ENCODE results near the gene MCM9. TPM values are rescaled to one million over a fixed set of nuclear protein-coding genes. Genes with fewer than 3 reads are reported as not detected.

The MCM9 gene
- total RNA-seq, 3 donors from 2014 or later (not counting 1 experiment from before 2014, with no cell fraction given), result 45.2 to 53.4 (median 52.5) TPM

DNA sequence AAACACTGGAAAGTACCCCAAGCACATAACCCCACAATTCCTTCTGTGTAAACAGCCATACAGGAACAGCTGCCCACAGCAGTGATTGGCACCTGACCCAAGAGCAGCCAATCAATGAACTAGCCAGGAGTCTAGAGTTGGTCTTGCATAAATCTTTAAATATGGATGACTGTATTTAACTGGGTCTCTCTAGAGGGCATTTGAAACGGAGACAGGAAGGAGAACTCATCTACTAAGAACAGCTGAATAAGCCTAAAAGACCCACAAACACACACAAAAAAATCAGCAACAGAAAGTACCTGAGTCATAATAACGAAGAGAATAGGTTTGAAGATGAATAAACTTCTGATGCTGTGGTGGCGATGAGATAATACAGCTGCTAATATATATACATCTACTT, 90.0 kb downstream of the MCM9 start:
- intact Hi-C loops (cut with micrococcal nuclease), result no loop called here
- ATAC-seq (no peak), DNase-seq (no peak)
- Histone ChIP-seq H3K4me3 (ENCODE audit: low read length) (no peak overlapping the region), H3K36me3 (ENCODE audit: control insufficient read depth, insufficient read depth, low read length) (no peaks in the 10 kb centered on the region), H3K4me1 (ENCODE audit: control insufficient read depth, insufficient read depth, low read length) (no peaks in the 10 kb centered on the region), H3K9me3 (ENCODE audit: control insufficient read depth, insufficient read depth, low read length) (no peaks in the 10 kb centered on the region), H3K27ac (ENCODE audit: low read length) (no peak overlapping the region), H3K27me3 (ENCODE audit: control insufficient read depth, insufficient read depth, low read length) (no peaks in the 10 kb centered on the region)
- H3K27ac Mint-ChIP-seq, result peak overlapping the region in 1 of 2 donors; percentile 18
- peaks cover 8 to 31% of the 10 kb centered on the region in 2 donors for H3K4me1 Mint-ChIP-seq
- H3K27me3 Mint-ChIP-seq (ENCODE audit: low read depth in 2 of 2), result no peaks in the 10 kb centered on the region
- no peaks in the 10 kb centered on the region for H3K9me3 Mint-ChIP-seq
- H3K36me3 Mint-ChIP-seq, result no peaks in the 10 kb centered on the region
- WGBS (ENCODE audit: insufficient coverage), result 60% methylated on average over 1 of the region's 3 CpGs
- no peak overlapping the region for H3K4me3 Mint-ChIP-seq
- TF ChIP-seq CTCF (IDR thresholded peaks at IDR 0.05), result no peak

DNA sequence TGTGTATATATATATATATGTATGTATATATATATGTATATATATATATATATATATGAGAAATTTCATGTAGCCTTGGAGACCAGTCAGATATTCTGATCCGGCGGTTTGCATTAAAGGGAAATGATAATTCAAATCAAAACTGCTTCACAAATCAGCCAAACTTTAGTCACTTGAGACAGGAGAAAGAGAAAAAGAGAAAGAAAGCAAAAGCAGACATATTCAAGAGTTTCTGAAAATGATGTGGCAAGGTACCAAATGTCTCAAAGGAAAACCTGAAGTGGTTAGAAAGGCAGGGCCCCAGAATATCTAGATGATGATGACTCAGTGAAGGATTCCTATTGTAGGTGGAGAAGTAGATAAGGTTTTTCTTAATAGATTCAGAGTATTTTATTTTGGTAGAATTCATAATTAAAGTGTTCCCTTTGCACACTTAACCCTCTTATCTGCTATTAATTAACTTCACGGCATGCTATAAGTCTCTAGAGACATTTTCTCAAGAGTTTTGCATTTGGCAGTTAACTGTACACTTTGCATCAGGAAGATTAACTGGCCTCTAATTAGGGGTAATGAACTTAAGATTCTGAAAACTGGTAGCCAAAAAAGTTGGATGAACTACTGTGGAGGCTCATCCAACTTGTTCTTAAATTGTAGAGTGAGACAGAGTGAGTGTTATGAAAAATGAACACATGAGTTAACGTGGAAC, 91.1 kb downstream of the MCM9 start:
- H3K9me3 Mint-ChIP-seq, result peaks cover 2 to 4% of the 10 kb centered on the region in 2 donors
- H3K4me3 Mint-ChIP-seq, result no peak overlapping the region
- H3K4me1 Mint-ChIP-seq, result peaks cover 8 to 31% of the 10 kb centered on the region in 2 donors
- Histone ChIP-seq H3K4me3 (ENCODE audit: low read length) (no peak overlapping the region), H3K27ac (ENCODE audit: low read length) (no peak overlapping the region), H3K4me1 (ENCODE audit: control insufficient read depth, insufficient read depth, low read length) (no peaks in the 10 kb centered on the region), H3K9me3 (ENCODE audit: control insufficient read depth, insufficient read depth, low read length) (no peaks in the 10 kb centered on the region), H3K36me3 (ENCODE audit: control insufficient read depth, insufficient read depth, low read length) (no peaks in the 10 kb centered on the region), H3K27me3 (ENCODE audit: control insufficient read depth, insufficient read depth, low read length) (no peaks in the 10 kb centered on the region)
- no peak for TF ChIP-seq CTCF (IDR thresholded peaks at IDR 0.05)
- no peak for ATAC-seq
- DNase-seq, result no peak
- H3K36me3 Mint-ChIP-seq, result peaks cover 7% of the 10 kb centered on the region
- no peaks in the 10 kb centered on the region for H3K27me3 Mint-ChIP-seq (ENCODE audit: low read depth in 2 of 2)
- no peak overlapping the region for H3K27ac Mint-ChIP-seq
- intact Hi-C loops (cut with micrococcal nuclease), result no loop called here
- WGBS (ENCODE audit: insufficient coverage), result no CpG with 5 or more reads among the region's 4 CpGs

DNA sequence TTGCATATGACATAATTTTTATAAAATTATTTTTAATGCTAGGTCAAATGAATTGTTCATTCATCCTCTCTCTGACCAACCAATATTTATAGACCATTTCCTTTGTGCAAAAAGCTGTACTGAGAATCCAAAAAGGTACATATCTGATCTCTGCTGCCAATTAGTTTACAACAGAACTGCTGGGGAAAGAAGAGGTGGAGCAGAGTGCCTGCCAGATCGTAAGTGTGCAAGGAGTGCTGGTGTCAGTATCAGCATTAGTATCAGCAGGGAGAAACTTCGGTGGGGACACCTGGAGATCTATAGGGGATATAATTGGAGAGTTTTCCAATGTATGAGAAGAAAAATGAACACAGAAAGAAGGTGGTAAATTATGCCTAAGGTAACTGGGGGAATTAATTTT, 104.3 kb downstream of the MCM9 start:
- DNase-seq (no peak), ATAC-seq (no peak)
- Histone ChIP-seq H3K36me3 (ENCODE audit: control insufficient read depth, insufficient read depth, low read length) (peaks cover 26% of the 10 kb centered on the region), H3K27ac (ENCODE audit: low read length) (no peak overlapping the region), H3K4me1 (ENCODE audit: control insufficient read depth, insufficient read depth, low read length) (no peaks in the 10 kb centered on the region), H3K27me3 (ENCODE audit: control insufficient read depth, insufficient read depth, low read length) (no peaks in the 10 kb centered on the region), H3K9me3 (ENCODE audit: control insufficient read depth, insufficient read depth, low read length) (no peaks in the 10 kb centered on the region), H3K4me3 (ENCODE audit: low read length) (no peak overlapping the region)
- intact Hi-C loops (cut with micrococcal nuclease), result no loop called here
- no peak overlapping the region for H3K4me3 Mint-ChIP-seq
- H3K36me3 Mint-ChIP-seq, result no peaks in the 10 kb centered on the region
- H3K9me3 Mint-ChIP-seq, result no peaks in the 10 kb centered on the region
- H3K4me1 Mint-ChIP-seq, result peaks cover 32 to 35% of the 10 kb centered on the region in 2 donors
- no peaks in the 10 kb centered on the region for H3K27me3 Mint-ChIP-seq (ENCODE audit: low read depth in 2 of 2)
- TF ChIP-seq CTCF (IDR thresholded peaks at IDR 0.05), result no peak
- 99% methylated on average over 2 of the region's 2 CpGs for WGBS (ENCODE audit: insufficient coverage)
- H3K27ac Mint-ChIP-seq, result no peak overlapping the region

All from natural killer cell (primary cell).